BJ (cell line): ENCODE results near the gene SBF1. TPM values are rescaled to one million over a fixed set of nuclear protein-coding genes. Genes with fewer than 3 reads are reported as not detected.

Experiments
- CTCF ChIA-PET: fragments of 350-600 bp; formaldehyde crosslinking; extraction: SDS; loops from one replicate; lab custom pipeline; 2021; ENCODE audit warnings: antibody characterized with exemption, inconsistent platforms; lab: Yijun Ruan, JAX
- POLR2A ChIA-PET: fragments of 300-600 bp; sonication (Branson Sonifier 250); formaldehyde crosslinking; extraction: SDS; loops from one replicate; lab custom pipeline; 2021; ENCODE audit warnings: antibody characterized with exemption; lab: Charles Lee
- DNase-seq: peaks from one replicate; pipeline ENCODE4 v3.0.0-alpha.2; 2011; ENCODE audit warnings: low read depth
- H3K27me3 ChIP-seq: 2 replicates; pipeline ENCODE4 v1.6.0; 2011; ENCODE audit warnings: low read length; ENCODE audit not compliant: control insufficient read depth, insufficient read depth
- H3K36me3 ChIP-seq: 2 replicates; pipeline ENCODE4 v1.5.1; 2011; ENCODE audit warnings: low read length; ENCODE audit not compliant: control insufficient read depth, insufficient read depth
- H3K4me3 ChIP-seq: 2 replicates; pipeline ENCODE4 v1.5.1; 2011; ENCODE audit warnings: low read depth, mild to moderate bottlenecking, control low read depth, low read length
- CTCF ChIP-seq: IDR thresholded peaks from 2 replicates; pipeline ENCODE4 v1.5.1; 2011; ENCODE audit warnings: low read depth, mild to moderate bottlenecking, control low read depth, inconsistent platforms, low read length, moderate library complexity; ENCODE audit not compliant: insufficient read depth
- polyA plus RNA-seq: library from polyadenylated mRNA; depleted of rRNA; stranded (reverse); fragments of >200 nt; gene quantifications from 2 replicates; pipeline ENCODE4 v1.2.3, GENCODE V29; 2011

The SBF1 gene
- polyA plus RNA-seq, 1 experiment = 34.7 TPM

GRCh38 chr22:50443801-50444625 lies 30.8 kb downstream of the SBF1 start:
- no peak for DNase-seq
- CTCF ChIA-PET = interaction anchor here (1.0 to 1.4 kb wide), 3 partner anchors 9 to 119 kb away, joined by 3 read pairs; partner anchors contain the start of gene SYCE3
- Histone ChIP-seq H3K36me3 (peaks cover 28% of the 10 kb centered on the region), H3K4me3 (no peak overlapping the region), H3K27me3 (no peaks in the 10 kb centered on the region)
- no peak for TF ChIP-seq CTCF
- POLR2A ChIA-PET = no interaction called here

GRCh38 chr22:50443197-50443596 lies 31.6 kb downstream of the SBF1 start:
- CTCF ChIA-PET = no interaction called here

GRCh38 chr22:50441428-50441993 lies 33.3 kb downstream of the SBF1 start:
- no peak for DNase-seq
- Histone ChIP-seq H3K36me3 (peaks cover 32% of the 10 kb centered on the region), H3K4me3 (no peak overlapping the region), H3K27me3 (no peaks in the 10 kb centered on the region)
- no peak for TF ChIP-seq CTCF
- CTCF ChIA-PET = interaction anchor here (0.9 kb wide), 1 partner anchor 179 kb away, joined by 3 read pairs; no protein-coding TSS in a partner anchor
- POLR2A ChIA-PET = no interaction called here

More at GRCh38 chr22:50443197-50443596, 31.6 kb downstream of the SBF1 start:
- POLR2A ChIA-PET = no interaction called here
- no peak overlapping the region for H3K4me3 ChIP-seq
- peaks cover 28% of the 10 kb centered on the region for H3K36me3 ChIP-seq
- no peak for DNase-seq
- no peaks in the 10 kb centered on the region for H3K27me3 ChIP-seq
- no peak for TF ChIP-seq CTCF

- TF ChIP-seq CTCF = no peak
- no peak for DNase-seq
- Histone ChIP-seq H3K4me3 (no peak overlapping the region), H3K36me3 (peaks cover 34% of the 10 kb centered on the region), H3K27me3 (no peaks in the 10 kb centered on the region)
- POLR2A ChIA-PET = no interaction called here
- CTCF ChIA-PET = interaction anchor here (0.9 kb wide), 1 partner anchor 180 kb away, joined by 3 read pairs; no protein-coding TSS in a partner anchor
Measured at GRCh38 chr22:50440544-50441249, 34.1 kb downstream of the SBF1 start.
